Stimulated activated CD4-positive, alpha-beta T cell treated with anti-CD3 and anti-CD28 coated beads, TNF-alpha, amount 100 ng/mL, for 4 hours (primary cell): ENCODE measurements around the gene TUBGCP4.

Source experiments
- DNase-seq, 3 experiments: peaks; one replicate each; pipeline ENCODE4 v3.0.0-alpha.2; 2020; ENCODE audit warnings: low read depth in 3 of 3

The TUBGCP4 gene

GRCh38 chr15:43404130-43404529 is 33.2 kb downstream of the TUBGCP4 start:
- no peak for DNase-seq

DNA sequence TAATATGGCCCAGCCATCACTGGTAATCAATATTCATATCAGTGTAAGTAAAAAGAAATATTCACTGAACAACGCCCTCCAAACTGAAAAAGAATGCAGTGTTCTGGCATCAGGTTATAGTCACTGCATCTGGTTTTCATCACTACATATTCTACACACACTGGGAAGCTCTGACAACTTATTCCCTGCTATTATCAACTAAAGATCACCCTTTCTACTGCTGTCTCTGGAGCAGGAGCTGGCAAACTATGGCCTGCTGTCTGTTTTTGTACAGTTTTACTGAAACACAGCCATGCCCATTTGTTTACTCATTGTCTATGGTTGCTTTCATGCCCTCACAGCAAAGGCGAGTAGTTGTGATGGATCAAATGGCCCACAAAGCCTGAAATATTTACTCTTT is 35.3 kb downstream of the TUBGCP4 start:
- DNase-seq, result no peak

GRCh38 chr15:43406808-43407207 is 35.9 kb downstream of the TUBGCP4 start:
- DNase-seq, result no peak

DNA sequence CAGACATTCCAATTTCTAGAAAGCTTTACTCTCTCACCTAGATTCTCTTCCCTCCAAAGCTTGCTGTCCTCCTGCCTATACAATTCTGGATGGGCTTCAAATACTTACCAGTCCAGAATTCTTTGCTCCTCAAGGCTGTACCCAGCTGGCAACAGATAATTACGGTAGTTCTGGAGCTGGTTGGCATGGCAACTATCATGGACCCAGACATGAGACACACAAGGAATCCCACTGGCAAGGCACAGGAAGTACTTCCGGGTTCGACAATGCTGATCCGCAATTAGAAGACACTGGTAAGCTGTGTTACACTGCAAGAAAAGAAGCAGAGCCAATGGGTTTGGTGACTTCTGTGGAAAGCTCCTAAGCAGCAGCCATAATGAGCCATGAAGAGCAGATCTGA is 37.9 kb downstream of the TUBGCP4 start:
- no peak for DNase-seq

DNA sequence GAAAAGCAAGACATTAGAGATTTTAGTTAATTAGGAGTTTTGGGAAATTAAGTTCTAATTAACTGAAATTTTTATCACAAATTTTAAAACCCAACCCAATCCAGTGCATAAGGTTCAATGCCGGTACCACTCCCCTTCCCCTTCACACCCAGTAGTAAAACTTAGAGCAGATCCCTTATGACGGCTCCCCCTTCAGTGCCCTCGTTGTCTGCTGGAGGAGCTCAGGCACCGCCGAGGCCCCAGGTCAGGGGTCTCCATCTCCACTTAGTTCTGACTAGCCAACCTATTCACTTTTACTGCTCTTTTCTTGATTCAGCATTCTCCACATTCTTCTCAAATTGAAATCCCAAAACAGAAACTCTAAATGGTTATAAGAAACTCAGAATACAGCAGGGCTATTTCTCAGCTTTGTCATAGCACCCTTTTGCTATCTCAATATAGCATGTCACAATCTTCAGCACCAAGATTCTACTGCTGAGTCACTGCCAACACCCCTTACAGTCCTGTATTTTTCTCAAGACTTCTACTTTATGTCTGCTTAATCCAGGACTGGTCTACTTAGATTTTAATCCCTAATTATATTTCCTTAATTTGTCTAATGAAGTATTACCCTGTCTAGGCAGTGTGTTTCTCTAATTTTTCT is 39.8 kb downstream of the TUBGCP4 start:
- no peak for DNase-seq

DNA sequence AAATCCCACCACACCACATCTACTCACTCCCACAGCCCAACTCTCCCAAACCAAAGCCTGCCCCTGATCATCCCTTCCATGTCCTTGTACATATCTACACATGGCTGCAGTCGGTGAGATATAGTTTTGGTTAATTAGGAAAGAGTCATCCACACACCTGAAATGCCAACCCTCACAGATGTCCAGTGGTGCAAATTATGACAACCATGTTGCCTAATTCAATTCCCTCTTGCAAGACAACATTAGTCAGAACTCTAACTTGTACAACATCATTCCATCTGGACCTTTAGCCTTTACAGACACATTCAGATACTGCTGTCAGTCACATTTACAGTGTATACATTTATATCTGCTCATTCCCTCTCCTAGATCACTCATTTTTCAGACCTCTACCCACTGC is 41.2 kb downstream of the TUBGCP4 start:
- DNase-seq, result no peak

DNA sequence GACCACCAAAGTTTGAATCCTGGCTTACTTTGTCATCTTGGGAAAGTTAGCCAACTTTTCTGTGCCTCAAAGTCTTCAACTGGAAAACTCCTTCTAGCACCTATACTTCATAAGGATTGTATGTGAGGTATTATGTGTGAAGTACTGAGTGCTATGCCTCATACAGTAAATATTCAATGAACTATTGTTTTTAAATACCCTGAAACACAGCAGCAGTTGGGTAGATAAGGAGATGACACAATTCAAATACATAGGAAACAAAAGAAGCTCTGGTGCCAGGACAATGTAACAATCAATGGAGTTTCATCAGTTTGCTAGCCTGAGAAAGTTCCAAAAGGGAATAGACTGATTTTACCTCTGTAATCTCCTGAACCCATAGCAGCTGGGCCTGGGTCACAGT is 43.3 kb downstream of the TUBGCP4 start:
- no peak for DNase-seq

DNA sequence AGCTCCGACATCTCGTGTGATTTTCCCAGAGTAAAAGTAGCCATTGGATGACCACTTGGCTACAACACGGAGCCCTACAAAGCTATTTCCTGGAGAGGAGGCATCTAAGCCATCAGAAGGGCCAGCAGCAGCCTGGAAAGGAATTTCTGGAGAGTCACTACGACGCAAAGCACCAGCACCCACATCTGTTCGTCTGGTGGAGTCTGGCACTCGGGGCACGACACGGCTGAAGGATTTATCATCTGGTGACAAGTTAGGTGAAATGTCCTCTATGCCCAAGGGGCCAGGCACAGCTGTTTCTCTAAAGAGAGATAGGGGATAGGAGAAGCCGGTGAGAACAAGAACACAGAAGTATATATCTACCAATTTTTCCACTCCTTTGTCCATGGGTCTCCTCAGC is 49.5 kb downstream of the TUBGCP4 start:
- no peak for DNase-seq

DNA sequence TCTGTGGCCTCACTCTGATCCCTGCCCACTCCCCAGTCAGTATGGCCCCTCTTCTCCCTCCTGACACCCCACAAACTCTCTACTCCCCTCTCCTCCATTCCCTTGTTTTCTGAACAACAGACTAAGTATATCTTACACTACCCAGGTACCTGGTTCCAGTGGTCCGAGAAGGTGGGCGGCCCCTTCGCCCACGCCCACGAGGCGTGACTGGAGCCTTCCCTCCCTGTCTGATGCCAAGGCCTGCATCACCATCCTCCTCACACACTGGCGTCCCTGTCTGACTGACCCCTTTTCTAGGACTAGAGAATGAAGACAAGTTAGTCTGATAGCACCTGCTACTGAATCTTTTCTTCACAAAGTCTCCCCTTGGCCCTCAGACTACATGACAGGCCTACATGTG is 50.0 kb downstream of the TUBGCP4 start:
- no peak for DNase-seq

DNA sequence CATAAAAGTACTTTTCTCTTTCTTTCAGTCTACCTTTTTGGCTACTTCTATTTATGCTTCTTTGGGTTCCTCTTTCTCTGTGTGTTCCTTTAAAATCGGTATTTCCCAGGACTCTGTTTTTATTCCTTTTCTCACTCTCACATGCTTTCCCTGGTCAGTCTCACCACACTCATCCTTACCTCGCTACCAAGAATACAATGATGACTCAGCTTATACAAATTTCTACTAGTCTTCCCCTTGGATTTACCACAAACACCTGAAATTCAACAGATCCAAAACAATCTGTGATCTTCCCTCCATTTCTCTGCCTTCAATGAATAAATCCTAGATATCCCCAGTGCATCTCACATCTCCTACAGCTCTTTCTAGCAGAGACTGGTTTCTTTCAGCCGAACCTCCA is 52.9 kb downstream of the TUBGCP4 start:
- DNase-seq, result no peak

DNA sequence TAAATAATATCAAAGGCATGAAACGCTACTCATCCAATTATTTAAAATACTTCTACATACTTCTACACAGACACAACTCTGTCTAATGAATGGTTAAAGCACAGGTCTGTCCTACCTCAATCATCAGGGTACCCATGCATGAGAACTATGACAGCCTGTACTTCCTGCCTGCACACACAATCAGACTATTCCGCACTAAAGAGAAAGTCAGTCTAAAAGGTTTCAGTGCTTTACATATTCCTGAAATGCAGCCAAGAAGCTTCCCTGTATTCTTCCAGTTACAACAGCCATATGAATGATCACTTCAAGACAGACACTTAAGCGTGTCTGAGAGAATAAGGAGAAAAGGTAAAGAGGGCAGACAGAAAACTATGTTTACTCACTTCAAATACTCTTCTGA is 58.8 kb downstream of the TUBGCP4 start:
- DNase-seq, result no peak

- no peak for DNase-seq
These were observed 62.3 kb downstream of the TUBGCP4 start for GRCh38 chr15:43433165-43433564.

- no peak for DNase-seq
These were observed 62.9 kb downstream of the TUBGCP4 start for GRCh38 chr15:43433661-43434303.

GRCh38 chr15:43434446-43434845 is 63.5 kb downstream of the TUBGCP4 start:
- no peak for DNase-seq

- DNase-seq, result no peak
These were observed 65.5 kb downstream of the TUBGCP4 start for GRCh38 chr15:43436395-43436794.

DNA sequence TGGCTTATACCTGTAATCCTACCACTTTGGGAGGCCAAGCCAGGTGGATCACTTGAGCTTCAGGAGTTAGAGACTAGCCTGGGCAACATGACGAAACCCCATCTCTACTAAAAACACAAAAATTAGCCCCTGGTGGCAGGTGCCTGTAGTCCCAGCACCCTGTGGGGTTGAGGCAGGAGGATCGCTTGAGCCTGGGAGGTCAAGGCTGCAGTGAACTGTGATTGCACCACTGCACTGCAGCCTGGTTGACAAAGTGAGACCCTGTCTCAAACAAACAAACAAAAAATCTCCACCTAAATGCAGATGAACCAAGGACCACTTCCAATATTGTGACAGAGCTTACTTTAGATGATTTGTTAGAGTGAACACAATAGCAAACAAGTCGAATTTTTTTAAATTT is 68.4 kb downstream of the TUBGCP4 start:
- no peak for DNase-seq

DNA sequence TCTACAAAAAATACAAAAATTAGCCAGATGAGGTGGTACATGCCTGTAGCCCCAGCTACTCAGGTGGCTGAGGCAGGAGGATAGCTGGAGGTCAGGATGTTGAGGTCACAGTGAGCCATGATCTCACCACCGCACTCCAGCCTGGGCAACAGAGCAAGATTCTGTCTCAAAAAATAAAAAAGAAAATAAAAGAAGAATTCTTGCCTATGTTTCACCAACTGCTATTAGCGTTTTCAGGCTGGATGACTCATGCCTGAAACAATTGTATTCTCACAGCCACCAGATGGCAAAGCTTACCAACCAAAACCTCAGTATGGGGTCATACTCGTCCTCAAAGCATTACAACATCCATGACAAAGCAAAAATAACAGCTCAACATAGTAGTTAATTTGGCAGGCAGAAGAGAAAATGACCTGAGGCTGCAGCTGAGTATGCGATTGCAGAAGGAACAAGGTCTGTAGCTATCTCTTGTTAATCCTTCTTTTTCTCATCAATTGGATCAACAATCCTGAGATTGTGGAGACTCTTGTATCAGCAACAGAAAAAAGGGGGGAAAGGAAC is 69.9 kb downstream of the TUBGCP4 start:
- DNase-seq, result no peak

DNA sequence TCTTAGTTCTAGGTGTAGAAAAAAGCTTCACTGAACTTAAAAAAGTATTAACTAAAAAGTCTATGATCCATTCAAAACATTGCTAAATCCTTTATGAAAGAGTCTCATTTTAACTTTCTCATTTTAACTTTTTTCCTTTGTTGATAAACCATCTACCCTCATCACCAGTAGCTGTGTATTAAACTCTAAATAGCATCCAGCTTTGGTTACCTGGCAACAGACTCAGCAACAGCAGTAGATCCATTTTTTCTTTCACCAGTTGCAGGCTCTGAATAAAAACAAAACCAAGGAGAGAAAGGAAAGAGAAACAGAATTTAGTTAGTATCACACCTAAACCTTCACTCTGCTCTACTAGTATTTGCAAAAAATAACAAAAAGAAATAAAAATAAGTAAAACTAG is 70.4 kb downstream of the TUBGCP4 start:
- no peak for DNase-seq

DNA sequence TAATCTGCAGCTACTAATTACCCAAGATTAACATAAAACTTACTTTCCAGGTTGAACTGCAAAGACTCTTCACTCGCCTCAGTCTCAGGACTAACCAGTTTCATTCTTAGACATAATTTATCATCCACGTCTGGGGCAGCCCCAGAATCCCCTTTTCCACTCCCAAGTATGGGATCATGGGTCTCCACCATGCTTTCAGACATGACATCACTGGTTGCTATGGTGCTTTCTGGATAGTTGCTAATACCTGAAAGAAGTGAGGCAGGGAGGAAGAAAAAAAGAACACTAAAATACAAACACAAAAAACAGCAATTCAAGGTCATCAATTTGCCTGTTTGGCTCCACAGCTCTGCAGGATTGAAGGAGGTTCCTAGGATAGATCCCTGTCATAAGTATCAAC is 75.4 kb downstream of the TUBGCP4 start:
- no peak for DNase-seq

- DNase-seq, result no peak
These were observed 79.1 kb downstream of the TUBGCP4 start for GRCh38 chr15:43449981-43450380.
